Mesenchymal stem cell (in vitro differentiated cells and primary cell): ENCODE measurements around the gene FBXO22.
A peak's percentile ranks its signal among the peaks of the same experiment; 100 is the strongest.

Experiments used
- DNase-seq: peaks from one replicate; pipeline ENCODE4 v3.0.0-alpha.2; 2013
- H2AFZ ChIP-seq: one replicate; pipeline ENCODE4 v1.6.1; 2013; ENCODE audit warnings: low read depth, mild to moderate bottlenecking, control low read depth, inconsistent platforms, low read length, moderate library complexity
- H2AK5ac ChIP-seq: 2 replicates; pipeline ENCODE4 v1.6.1; 2013; ENCODE audit warnings: low read length, moderate library complexity, mild to moderate bottlenecking, inconsistent platforms; ENCODE audit not compliant: severe bottlenecking
- H2BK120ac ChIP-seq: one replicate; pipeline ENCODE4 v1.6.1; 2013; ENCODE audit warnings: low read depth, mild to moderate bottlenecking, inconsistent platforms, low read length, moderate library complexity
- H2BK12ac ChIP-seq, 2 experiments: one replicate each; pipeline ENCODE4 v1.6.1; 2013; ENCODE audit warnings: inconsistent platforms in 2 of 2, low read length in 2 of 2, mild to moderate bottlenecking in 2 of 2, moderate library complexity in 2 of 2, control low read depth in 1 of 2
- H2BK15ac ChIP-seq: one replicate; pipeline ENCODE4 v1.6.1; 2013; ENCODE audit warnings: mild to moderate bottlenecking, low read depth, inconsistent platforms; ENCODE audit not compliant: poor library complexity, severe bottlenecking
- H2BK5ac ChIP-seq: 2 replicates; pipeline ENCODE4 v1.6.1; 2013; ENCODE audit warnings: low read depth, mild to moderate bottlenecking, low read length, control low read depth, inconsistent platforms; ENCODE audit not compliant: poor library complexity, severe bottlenecking
- H3K14ac ChIP-seq, 2 experiments: one replicate each; pipeline ENCODE4 v1.6.1; 2013; ENCODE audit warnings: inconsistent platforms in 2 of 2, low read length in 2 of 2, control low read depth in 1 of 2, mild to moderate bottlenecking in 1 of 2, moderate library complexity in 1 of 2
- H3K18ac ChIP-seq, 2 experiments: one replicate each; pipeline ENCODE4 v1.6.1; 2013; ENCODE audit warnings: inconsistent platforms in 2 of 2, low read length in 2 of 2, control low read depth in 1 of 2, low read depth in 1 of 2, mild to moderate bottlenecking in 1 of 2
- H3K23ac ChIP-seq, 2 experiments: one replicate each; pipeline ENCODE4 v1.6.1; 2013; ENCODE audit warnings: inconsistent platforms in 2 of 2, low read length in 2 of 2, mild to moderate bottlenecking in 2 of 2, moderate library complexity in 2 of 2, control low read depth in 1 of 2
- H3K27ac ChIP-seq: 2 replicates; pipeline ENCODE4 v1.5.1; 2013; ENCODE audit warnings: mild to moderate bottlenecking, moderate library complexity, low read length, control low read depth, inconsistent platforms; ENCODE audit not compliant: poor library complexity, severe bottlenecking
- H3K27me3 ChIP-seq, 2 experiments: 2 replicates each; pipeline versions ENCODE4 v1.6.1 to v1.7.0; 2013; ENCODE audit warnings: low read length in 2 of 2, mild to moderate bottlenecking in 2 of 2, moderate library complexity in 2 of 2, control low read depth in 1 of 2, inconsistent platforms in 1 of 2; ENCODE audit not compliant: control insufficient read depth in 1 of 2, insufficient read depth in 1 of 2
- H3K36me3 ChIP-seq, 2 experiments: 2 replicates each; pipeline versions ENCODE4 v1.6.1 to v1.7.0; 2013; ENCODE audit warnings: low read length in 2 of 2, control low read depth in 1 of 2, inconsistent platforms in 1 of 2, low read depth in 1 of 2, mild to moderate bottlenecking in 1 of 2; ENCODE audit not compliant: insufficient read depth in 2 of 2, control insufficient read depth in 1 of 2
- H3K4ac ChIP-seq, 2 experiments: one replicate each; pipeline ENCODE4 v1.6.1; 2013; ENCODE audit warnings: inconsistent platforms in 2 of 2, low read length in 2 of 2, mild to moderate bottlenecking in 2 of 2, moderate library complexity in 2 of 2, control low read depth in 1 of 2, low read depth in 1 of 2
- H3K4me1 ChIP-seq: 2 replicates; pipeline ENCODE4 v1.6.1; 2013; ENCODE audit warnings: low read depth, low read length, control low read depth; ENCODE audit not compliant: control insufficient read depth, insufficient read depth
- H3K4me2 ChIP-seq: 2 replicates; pipeline ENCODE4 v1.6.1; 2013; ENCODE audit warnings: low read length, mild to moderate bottlenecking, inconsistent platforms; ENCODE audit not compliant: poor library complexity, severe bottlenecking
- H3K4me3 ChIP-seq, 2 experiments: 2 replicates each; pipeline versions ENCODE4 v1.5.1 to v1.7.0; 2013; ENCODE audit warnings: low read length in 2 of 2, mild to moderate bottlenecking in 2 of 2, control low read depth in 1 of 2, low read depth in 1 of 2; ENCODE audit not compliant: insufficient read depth in 1 of 2
- H3K79me1 ChIP-seq: replicated peaks from 2 replicates; pipeline ENCODE4 v1.6.1; 2013; ENCODE audit warnings: mild to moderate bottlenecking, control low read depth, low read length, inconsistent platforms; ENCODE audit not compliant: poor library complexity, severe bottlenecking
- H3K9ac ChIP-seq: 2 replicates; pipeline ENCODE4 v1.7.0; 2013; ENCODE audit warnings: mild to moderate bottlenecking, low read length, moderate library complexity
- H3K9me3 ChIP-seq: 2 replicates; pipeline ENCODE4 v1.7.0; 2013; ENCODE audit warnings: mild to moderate bottlenecking, low read length; ENCODE audit not compliant: control insufficient read depth
- H4K8ac ChIP-seq: one replicate; pipeline ENCODE4 v1.6.1; 2013; ENCODE audit warnings: inconsistent platforms, mild to moderate bottlenecking, low read length, moderate library complexity
- H4K91ac ChIP-seq: one replicate; pipeline ENCODE4 v1.6.1; 2013; ENCODE audit warnings: mild to moderate bottlenecking, low read length, inconsistent platforms
- WGBS: methylation state at CpG from one replicate; pipeline ENCODE4 v1.1.7; 2013; ENCODE audit warnings: mixed read lengths; 5-methylcytosine and 5-hydroxymethylcytosine counted together

The FBXO22 gene

GRCh38 chr15:75942464-75942863, 38.8 kb downstream of the FBXO22 start:
- no peak overlapping the region for H4K8ac ChIP-seq
- H2AFZ ChIP-seq: no peak overlapping the region
- H2BK12ac ChIP-seq: no peak overlapping the region
- H2BK5ac ChIP-seq: no peak overlapping the region
- no peak overlapping the region for H3K4me3 ChIP-seq
- H4K91ac ChIP-seq: no peak overlapping the region
- no peak overlapping the region for H2BK15ac ChIP-seq
- no peak overlapping the region for H3K4me2 ChIP-seq
- no peak overlapping the region for H3K4ac ChIP-seq
- peaks cover 0 to 66% of the 10 kb centered on the region in 2 experiments for H3K27me3 ChIP-seq
- 67% methylated on average over 3 of the region's 3 CpGs for WGBS
- no peak overlapping the region for H2AK5ac ChIP-seq
- no peak overlapping the region for H3K18ac ChIP-seq
- H3K79me1 ChIP-seq: no peaks in the 10 kb centered on the region
- peak overlapping the region in 1 of 2 experiments; percentile 4 for H3K14ac ChIP-seq
- no peak overlapping the region for H3K27ac ChIP-seq
- no peaks in the 10 kb centered on the region for H3K4me1 ChIP-seq
- DNase-seq: no peak
- no peaks in the 10 kb centered on the region for H3K9me3 ChIP-seq
- H3K36me3 ChIP-seq: peaks cover 5 to 25% of the 10 kb centered on the region in 2 experiments
- no peak overlapping the region for H3K23ac ChIP-seq
- no peak overlapping the region for H3K9ac ChIP-seq
- no peak overlapping the region for H2BK120ac ChIP-seq

- Histone ChIP-seq H3K27ac (no peak overlapping the region), H2BK15ac (no peak overlapping the region), H2AK5ac (no peak overlapping the region), H3K36me3 (peaks cover 0 to 18% of the 10 kb centered on the region in 2 experiments), H3K9ac (no peak overlapping the region), H4K91ac (no peak overlapping the region), H3K9me3 (no peaks in the 10 kb centered on the region), H3K27me3 (peaks cover 0 to 72% of the 10 kb centered on the region in 2 experiments), H3K4me2 (no peak overlapping the region), H2BK12ac (no peak overlapping the region), H3K79me1 (no peaks in the 10 kb centered on the region), H2BK120ac (no peak overlapping the region), H2AFZ (no peak overlapping the region), H3K18ac (no peak overlapping the region), H2BK5ac (no peak overlapping the region), H3K14ac (no peak overlapping the region), H3K4ac (no peak overlapping the region), H3K4me3 (no peak overlapping the region), H3K4me1 (no peaks in the 10 kb centered on the region), H4K8ac (no peak overlapping the region), H3K23ac (no peak overlapping the region)
- 88% methylated on average over 4 of the region's 5 CpGs for WGBS
- DNase-seq: no peak
These were observed 39.6 kb downstream of the FBXO22 start for GRCh38 chr15:75943246-75943645.

- no peak overlapping the region for H4K8ac ChIP-seq
- H2BK12ac ChIP-seq: no peak overlapping the region
- no peak overlapping the region for H3K4ac ChIP-seq
- no peaks in the 10 kb centered on the region for H3K4me1 ChIP-seq
- no peak overlapping the region for H3K18ac ChIP-seq
- no peak overlapping the region for H2BK5ac ChIP-seq
- no peaks in the 10 kb centered on the region for H3K9me3 ChIP-seq
- H3K27me3 ChIP-seq: peaks cover 0 to 72% of the 10 kb centered on the region in 2 experiments
- H3K27ac ChIP-seq: no peak overlapping the region
- no peak overlapping the region for H2BK15ac ChIP-seq
- no peak overlapping the region for H3K9ac ChIP-seq
- H2AFZ ChIP-seq: no peak overlapping the region
- H3K23ac ChIP-seq: no peak overlapping the region
- H4K91ac ChIP-seq: no peak overlapping the region
- peaks cover 0 to 12% of the 10 kb centered on the region in 2 experiments for H3K36me3 ChIP-seq
- peak; percentile 27 for DNase-seq
- no peak overlapping the region for H3K4me3 ChIP-seq
- no CpG with 5 or more reads among the region's 1 CpG for WGBS
- no peak overlapping the region for H3K4me2 ChIP-seq
- no peaks in the 10 kb centered on the region for H3K79me1 ChIP-seq
- no peak overlapping the region for H2BK120ac ChIP-seq
- H2AK5ac ChIP-seq: no peak overlapping the region
- no peak overlapping the region for H3K14ac ChIP-seq
These were observed 40.1 kb downstream of the FBXO22 start for GRCh38 chr15:75943713-75944215.

GRCh38 chr15:75945953-75946352, 42.3 kb downstream of the FBXO22 start:
- Histone ChIP-seq H4K8ac (no peak overlapping the region), H3K9me3 (no peaks in the 10 kb centered on the region), H2BK5ac (no peak overlapping the region), H4K91ac (no peak overlapping the region), H3K27ac (no peak overlapping the region), H2BK12ac (no peak overlapping the region), H3K4me2 (no peak overlapping the region), H3K4ac (no peak overlapping the region), H2BK120ac (no peak overlapping the region), H3K79me1 (no peaks in the 10 kb centered on the region), H3K36me3 (no peaks in the 10 kb centered on the region), H3K4me1 (no peaks in the 10 kb centered on the region), H3K9ac (no peak overlapping the region), H2AFZ (no peak overlapping the region), H3K23ac (no peak overlapping the region), H3K27me3 (peaks cover 0 to 74% of the 10 kb centered on the region in 2 experiments), H2BK15ac (no peak overlapping the region), H3K14ac (no peak overlapping the region), H3K18ac (no peak overlapping the region), H3K4me3 (no peak overlapping the region), H2AK5ac (no peak overlapping the region)
- peak; percentile 68 for DNase-seq
- WGBS: 22% methylated on average over 2 of the region's 4 CpGs
